Trophoblast cell (in vitro differentiated cells and primary cell): ENCODE data around the gene ABCC4.

Experiments
- DNase-seq, 2 donors: peaks; one replicate each; pipeline ENCODE4 v3.0.0-alpha.2; 2016
- H2AFZ ChIP-seq: 2 replicates; pipeline ENCODE4 v1.6.1; 2013; ENCODE audit warnings: low read length, moderate library complexity, mild to moderate bottlenecking; ENCODE audit not compliant: insufficient read depth, poor library complexity
- H2AK5ac ChIP-seq: 2 replicates; pipeline ENCODE4 v1.6.1; 2013; ENCODE audit warnings: mild to moderate bottlenecking, low read length
- H2BK120ac ChIP-seq: 2 replicates; pipeline ENCODE4 v1.6.1; 2013; ENCODE audit warnings: low read length, mild to moderate bottlenecking, moderate library complexity; ENCODE audit not compliant: insufficient read depth, poor library complexity
- H2BK12ac ChIP-seq: 2 replicates; pipeline ENCODE4 v1.6.1; 2013; ENCODE audit warnings: mild to moderate bottlenecking, low read length, moderate library complexity
- H2BK5ac ChIP-seq: 2 replicates; pipeline ENCODE4 v1.6.1; 2013; ENCODE audit warnings: low read length, low read depth, moderate library complexity, mild to moderate bottlenecking; ENCODE audit not compliant: poor library complexity
- H3K14ac ChIP-seq: 2 replicates; pipeline ENCODE4 v1.6.1; 2013; ENCODE audit warnings: mild to moderate bottlenecking, low read length
- H3K18ac ChIP-seq: 2 replicates; pipeline ENCODE4 v1.6.1; 2013; ENCODE audit warnings: mild to moderate bottlenecking, low read length
- H3K23ac ChIP-seq: 2 replicates; pipeline ENCODE4 v1.6.1; 2013; ENCODE audit warnings: low read length
- H3K27ac ChIP-seq: 2 replicates; pipeline ENCODE4 v1.5.1; 2013; ENCODE audit warnings: low read depth, mild to moderate bottlenecking, inconsistent platforms, low read length, moderate library complexity
- H3K27me3 ChIP-seq: 2 replicates; pipeline ENCODE4 v1.6.1; 2013; ENCODE audit warnings: inconsistent platforms, mild to moderate bottlenecking, low read length, moderate library complexity; ENCODE audit not compliant: insufficient read depth
- H3K36me3 ChIP-seq, 2 experiments: 1 replicate in 1 of 2; 2 replicates in 1 of 2; pipeline ENCODE4 v1.6.1; 2013; ENCODE audit warnings: low read length in 2 of 2, mild to moderate bottlenecking in 2 of 2, moderate library complexity in 1 of 2; ENCODE audit not compliant: insufficient read depth in 2 of 2, control insufficient read depth in 1 of 2
- H3K4ac ChIP-seq: 2 replicates; pipeline ENCODE4 v1.6.1; 2013; ENCODE audit warnings: low read depth, mild to moderate bottlenecking, low read length, moderate library complexity
- H3K4me1 ChIP-seq, 2 experiments: 1 replicate in 1 of 2; 2 replicates in 1 of 2; pipeline ENCODE4 v1.6.1; 2013; ENCODE audit warnings: low read length in 2 of 2, mild to moderate bottlenecking in 2 of 2, moderate library complexity in 1 of 2; ENCODE audit not compliant: insufficient read depth in 2 of 2, control insufficient read depth in 1 of 2
- H3K4me2 ChIP-seq: 2 replicates; pipeline ENCODE4 v1.6.1; 2013; ENCODE audit warnings: inconsistent platforms, mild to moderate bottlenecking, low read length, moderate library complexity
- H3K4me3 ChIP-seq: 2 replicates; pipeline ENCODE4 v1.5.1; 2013; ENCODE audit warnings: mild to moderate bottlenecking, low read depth, low read length, inconsistent platforms
- H3K79me1 ChIP-seq: one replicate; pipeline ENCODE4 v1.6.1; 2013; ENCODE audit warnings: low read length
- H3K79me2 ChIP-seq: 2 replicates; pipeline ENCODE4 v1.6.1; 2013; ENCODE audit warnings: low read length, mild to moderate bottlenecking; ENCODE audit not compliant: control insufficient read depth, insufficient read depth, poor library complexity
- H3K9ac ChIP-seq: 2 replicates; pipeline ENCODE4 v1.6.1; 2013; ENCODE audit warnings: mild to moderate bottlenecking, low read length
- H3K9me3 ChIP-seq: 2 replicates; pipeline ENCODE4 v1.6.1; 2013; ENCODE audit warnings: low read depth, mild to moderate bottlenecking, control low read depth, inconsistent platforms, low read length; ENCODE audit not compliant: insufficient read depth
- H4K12ac ChIP-seq: 2 replicates; pipeline ENCODE4 v1.6.1; 2013; ENCODE audit warnings: low read depth, mild to moderate bottlenecking, low read length, moderate library complexity
- H4K8ac ChIP-seq: 2 replicates; pipeline ENCODE4 v1.6.1; 2013; ENCODE audit warnings: low read depth, mild to moderate bottlenecking, low read length, moderate library complexity
- H4K91ac ChIP-seq: one replicate; pipeline ENCODE4 v1.6.1; 2013; ENCODE audit warnings: low read depth, mild to moderate bottlenecking, low read length, moderate library complexity
- WGBS: extraction: QIAGEN DNeasy Blood & Tissue Kit; methylation state at CpG from one replicate; pipeline ENCODE4 v1.1.7; 2013; ENCODE audit warnings: missing lambda C conversion rate; ENCODE audit not compliant: insufficient read length, insufficient coverage; ENCODE audit errors: extremely low coverage; 5-methylcytosine and 5-hydroxymethylcytosine counted together

The ABCC4 gene

DNA sequence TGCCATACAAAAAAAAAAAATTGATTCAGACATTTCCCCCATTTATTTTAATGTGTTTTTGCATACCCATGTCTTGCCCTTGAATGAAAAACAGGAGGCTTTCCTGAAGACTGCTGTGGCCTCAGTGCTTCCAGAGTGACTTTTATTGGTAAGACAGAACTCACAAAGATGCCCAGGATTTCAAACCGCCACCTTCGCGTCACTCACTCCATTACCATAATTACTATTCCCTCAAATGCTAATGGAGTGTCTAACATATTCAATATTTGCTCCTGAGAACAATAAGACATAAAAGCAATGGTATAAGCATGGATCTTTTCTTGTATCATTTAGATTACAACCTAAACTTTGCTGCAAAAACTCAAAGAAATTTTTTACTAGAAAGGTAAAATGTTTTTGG, 306.7 kb downstream of the ABCC4 start:
- Histone ChIP-seq H3K9me3 (no peaks in the 10 kb centered on the region), H3K79me2 (no peaks in the 10 kb centered on the region), H2BK5ac (no peak overlapping the region), H2BK120ac (no peak overlapping the region), H3K18ac (no peak overlapping the region), H3K27me3 (no peaks in the 10 kb centered on the region), H2AFZ (no peak overlapping the region), H4K8ac (no peak overlapping the region), H3K14ac (no peak overlapping the region), H3K4ac (no peak overlapping the region), H3K4me3 (no peak overlapping the region), H2BK12ac (no peak overlapping the region), H4K91ac (no peak overlapping the region), H2AK5ac (no peak overlapping the region), H3K36me3 (no peaks in the 10 kb centered on the region), H3K23ac (no peak overlapping the region), H3K4me2 (no peak overlapping the region), H3K4me1 (no peaks in the 10 kb centered on the region), H3K9ac (no peak overlapping the region), H3K79me1 (no peaks in the 10 kb centered on the region), H3K27ac (no peak overlapping the region), H4K12ac (no peak overlapping the region)
- DNase-seq = no peak
- no CpG with 5 or more reads among the region's 3 CpGs for WGBS

DNA sequence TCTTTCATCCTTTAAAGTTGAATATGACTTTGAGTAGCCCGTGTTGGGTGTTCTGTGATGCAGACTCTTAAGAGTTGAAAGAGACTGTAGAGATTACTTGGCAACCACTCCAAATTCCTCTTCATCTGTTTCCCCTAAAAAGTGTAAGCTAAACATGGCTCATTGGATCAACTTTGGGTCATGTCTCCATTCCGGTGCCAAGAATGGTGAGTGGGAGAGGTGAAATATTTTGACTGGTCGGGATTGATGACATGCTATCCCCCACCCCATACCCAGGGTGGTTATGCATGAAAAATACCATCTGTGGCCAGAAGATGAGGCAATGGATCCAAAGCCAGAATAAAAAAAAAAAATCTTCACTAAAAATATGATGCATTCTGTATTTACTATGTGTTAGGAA, 307.6 kb downstream of the ABCC4 start:
- Histone ChIP-seq H3K18ac (no peak overlapping the region), H3K9ac (no peak overlapping the region), H3K9me3 (no peaks in the 10 kb centered on the region), H3K27me3 (no peaks in the 10 kb centered on the region), H4K8ac (no peak overlapping the region), H3K79me2 (no peaks in the 10 kb centered on the region), H3K14ac (no peak overlapping the region), H3K4ac (no peak overlapping the region), H4K91ac (no peak overlapping the region), H2BK5ac (no peak overlapping the region), H2BK12ac (no peak overlapping the region), H3K36me3 (no peaks in the 10 kb centered on the region), H4K12ac (no peak overlapping the region), H3K79me1 (no peaks in the 10 kb centered on the region), H3K4me2 (no peak overlapping the region), H2AK5ac (no peak overlapping the region), H2BK120ac (no peak overlapping the region), H3K27ac (no peak overlapping the region), H2AFZ (no peak overlapping the region), H3K4me3 (no peak overlapping the region), H3K4me1 (no peaks in the 10 kb centered on the region), H3K23ac (no peak overlapping the region)
- no peak for DNase-seq
- no CpG with 5 or more reads among the region's 3 CpGs for WGBS

DNA sequence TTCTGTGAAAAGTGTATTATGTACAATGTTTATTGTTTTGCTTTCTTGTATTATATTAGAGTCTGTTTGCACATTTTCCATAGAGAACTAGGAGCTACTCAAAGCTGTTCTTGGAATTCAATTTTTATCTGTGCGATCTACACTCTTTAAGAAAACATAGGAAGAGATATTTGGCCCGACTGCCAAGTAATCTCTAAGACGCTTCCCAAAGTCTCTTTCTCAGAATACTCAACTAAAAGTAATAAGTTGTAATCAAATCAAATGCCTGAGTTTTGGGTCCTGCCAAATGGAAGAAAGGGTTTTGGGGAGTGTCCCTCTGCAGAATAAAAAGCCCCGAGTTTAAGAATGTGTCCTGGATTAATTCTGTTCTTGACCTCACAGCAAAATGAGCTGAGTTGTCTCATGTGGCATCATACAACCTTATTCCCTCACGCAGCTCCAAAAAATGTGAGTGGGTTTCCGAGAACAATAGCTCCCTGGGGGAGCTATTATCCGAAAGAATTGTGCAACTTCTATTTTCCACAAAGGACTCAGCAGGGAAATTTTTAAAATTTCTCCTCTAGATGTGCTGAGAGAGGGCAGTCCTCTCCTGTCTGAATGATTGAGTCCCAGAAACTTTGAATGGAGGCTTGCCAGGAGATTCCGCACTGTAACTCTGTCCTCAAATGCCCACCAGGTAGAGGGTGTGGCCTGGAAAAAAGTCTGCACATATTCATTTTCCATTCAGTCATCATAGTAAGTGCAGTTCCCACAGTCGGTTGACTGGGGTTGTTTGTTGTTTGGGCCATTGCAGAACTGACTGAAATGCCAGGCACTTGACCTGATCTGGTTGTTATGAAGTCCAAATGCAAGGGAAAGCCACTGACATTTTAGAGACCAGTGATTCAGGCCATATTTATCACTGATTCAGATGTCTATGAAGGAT, 309.0 kb downstream of the ABCC4 start:
- Histone ChIP-seq H2BK12ac (no peak overlapping the region), H4K8ac (no peak overlapping the region), H3K23ac (no peak overlapping the region), H3K18ac (no peak overlapping the region), H3K4me2 (no peak overlapping the region), H4K91ac (no peak overlapping the region), H3K79me2 (no peaks in the 10 kb centered on the region), H2AFZ (no peak overlapping the region), H3K4me1 (no peaks in the 10 kb centered on the region), H3K4me3 (no peak overlapping the region), H4K12ac (no peak overlapping the region), H3K36me3 (no peaks in the 10 kb centered on the region), H3K79me1 (no peaks in the 10 kb centered on the region), H3K9me3 (no peaks in the 10 kb centered on the region), H2BK5ac (no peak overlapping the region), H3K9ac (no peak overlapping the region), H3K14ac (no peak overlapping the region), H3K27me3 (no peaks in the 10 kb centered on the region), H2BK120ac (no peak overlapping the region), H3K4ac (no peak overlapping the region), H2AK5ac (no peak overlapping the region), H3K27ac (no peak overlapping the region)
- DNase-seq = no peak
- no CpG with 5 or more reads among the region's 9 CpGs for WGBS

DNA sequence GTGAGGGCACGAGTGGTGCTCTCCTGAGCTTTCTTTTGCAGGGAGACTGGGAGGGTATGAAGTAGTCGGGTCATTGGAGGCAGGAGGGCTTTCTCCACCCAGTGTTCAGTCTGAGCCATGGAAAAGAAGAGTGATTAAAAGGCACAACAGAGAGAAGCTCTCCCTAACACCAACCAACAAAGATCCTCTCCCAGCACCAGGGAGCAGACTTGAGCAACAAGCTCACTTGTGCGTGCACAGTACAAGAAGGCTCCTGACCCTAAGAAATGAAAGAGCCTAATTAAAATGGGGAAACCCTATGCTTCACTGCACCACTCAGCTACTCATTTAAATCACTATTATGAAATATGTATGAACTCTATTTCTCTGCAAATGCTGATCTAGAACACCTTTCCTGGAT, 312.6 kb downstream of the ABCC4 start:
- no peak overlapping the region for H4K12ac ChIP-seq
- no peak overlapping the region for H3K9ac ChIP-seq
- H3K79me1 ChIP-seq = no peaks in the 10 kb centered on the region
- no peaks in the 10 kb centered on the region for H3K4me1 ChIP-seq
- H4K91ac ChIP-seq = no peak overlapping the region
- no peak overlapping the region for H3K14ac ChIP-seq
- no peak overlapping the region for H2BK120ac ChIP-seq
- no peak for DNase-seq
- H3K4ac ChIP-seq = no peak overlapping the region
- H2AK5ac ChIP-seq = no peak overlapping the region
- no peaks in the 10 kb centered on the region for H3K79me2 ChIP-seq
- H3K18ac ChIP-seq = no peak overlapping the region
- no peak overlapping the region for H3K4me2 ChIP-seq
- H3K36me3 ChIP-seq = no peaks in the 10 kb centered on the region
- no peak overlapping the region for H2BK5ac ChIP-seq
- no peak overlapping the region for H3K23ac ChIP-seq
- WGBS = no CpG with 5 or more reads among the region's 3 CpGs
- H3K27ac ChIP-seq = no peak overlapping the region
- no peak overlapping the region for H2BK12ac ChIP-seq
- no peak overlapping the region for H4K8ac ChIP-seq
- H3K4me3 ChIP-seq = no peak overlapping the region
- no peak overlapping the region for H2AFZ ChIP-seq
- H3K27me3 ChIP-seq = no peaks in the 10 kb centered on the region
- no peaks in the 10 kb centered on the region for H3K9me3 ChIP-seq
